Adrenal gland (tissue), 5 donors: ENCODE results near the gene FRMPD3.

Experiments used
- POLR2A ChIP-seq, 2 donors: fragments of 450-650 bp; IDR thresholded peaks; one replicate each; pipeline ENCODE4 v1.6.1; 2017; ENCODE audit warnings: antibody characterized with exemption in 2 of 2, mild to moderate bottlenecking in 2 of 2, moderate library complexity in 1 of 2
- TF ChIP-seq, protein P1 (sequence below), 6 experiments: fragments of 450-650 bp in 4 of 6; fragments of 200-600 bp in 2 of 6; sonication (generic) in 1 of 6; IDR thresholded peaks; 1 replicate in 5 of 6; 2 replicates in 1 of 6; pipeline versions ENCODE4 v1.5.1 to v1.8.0; 2016 to 2021; ENCODE audit warnings: antibody characterized with exemption in 6 of 6, mild to moderate bottlenecking in 2 of 6, moderate library complexity in 1 of 6
- donor health status: DM: no; HTN: no; CAD: no.

DNA sequence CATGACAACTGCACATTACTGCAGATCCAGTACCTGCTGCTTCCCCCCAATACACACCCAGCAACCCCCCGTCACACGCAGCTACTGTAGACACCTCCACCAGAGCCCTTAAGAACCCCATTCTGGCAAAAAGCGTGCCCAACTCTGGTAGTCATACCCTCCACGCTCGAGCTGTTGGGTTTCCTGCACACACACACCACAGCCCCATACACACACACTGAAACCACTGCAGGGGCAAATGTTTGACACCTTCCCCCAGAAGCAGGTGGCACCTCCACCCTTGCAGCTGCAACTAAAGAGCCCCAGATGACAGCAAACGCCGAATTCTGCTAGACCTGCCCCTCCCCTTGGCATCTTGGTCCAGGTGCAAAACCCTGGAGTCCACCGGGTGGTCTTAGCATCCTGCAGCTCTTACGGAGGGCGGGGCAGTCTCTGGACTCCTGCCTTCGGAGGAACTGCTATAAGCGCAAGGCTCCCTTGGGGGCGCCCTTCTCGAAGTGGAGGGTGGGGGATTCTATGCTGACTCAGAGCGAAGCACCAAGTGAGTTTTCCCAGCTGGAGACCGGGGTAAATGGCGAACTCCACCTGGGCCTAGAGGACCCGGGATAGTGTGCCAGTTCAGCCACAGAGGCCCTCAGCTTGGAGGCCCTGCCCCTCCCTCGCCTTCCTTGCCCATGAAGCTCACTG lies 1.5 kb downstream of the FRMPD3 start:
- TF ChIP-seq, protein P1, sequence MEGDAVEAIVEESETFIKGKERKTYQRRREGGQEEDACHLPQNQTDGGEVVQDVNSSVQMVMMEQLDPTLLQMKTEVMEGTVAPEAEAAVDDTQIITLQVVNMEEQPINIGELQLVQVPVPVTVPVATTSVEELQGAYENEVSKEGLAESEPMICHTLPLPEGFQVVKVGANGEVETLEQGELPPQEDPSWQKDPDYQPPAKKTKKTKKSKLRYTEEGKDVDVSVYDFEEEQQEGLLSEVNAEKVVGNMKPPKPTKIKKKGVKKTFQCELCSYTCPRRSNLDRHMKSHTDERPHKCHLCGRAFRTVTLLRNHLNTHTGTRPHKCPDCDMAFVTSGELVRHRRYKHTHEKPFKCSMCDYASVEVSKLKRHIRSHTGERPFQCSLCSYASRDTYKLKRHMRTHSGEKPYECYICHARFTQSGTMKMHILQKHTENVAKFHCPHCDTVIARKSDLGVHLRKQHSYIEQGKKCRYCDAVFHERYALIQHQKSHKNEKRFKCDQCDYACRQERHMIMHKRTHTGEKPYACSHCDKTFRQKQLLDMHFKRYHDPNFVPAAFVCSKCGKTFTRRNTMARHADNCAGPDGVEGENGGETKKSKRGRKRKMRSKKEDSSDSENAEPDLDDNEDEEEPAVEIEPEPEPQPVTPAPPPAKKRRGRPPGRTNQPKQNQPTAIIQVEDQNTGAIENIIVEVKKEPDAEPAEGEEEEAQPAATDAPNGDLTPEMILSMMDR (IDR thresholded peaks at IDR 0.05) = no peak
- TF ChIP-seq POLR2A (IDR thresholded peaks at IDR 0.05) = no peak
